MCF 10A (cell line): ENCODE data around the gene MAML1. TPM values are rescaled to one million over a fixed set of nuclear protein-coding genes. Genes with fewer than 3 reads are reported as not detected.

Source experiments
- BruUV-seq: library from RNA; stranded (reverse); fragments of 400-500 nt; replicated peaks from 2 replicates; lab custom pipeline; 2021; lab: Mats Ljungman, UMichigan
- CTCF ChIA-PET: fragments of 300-600 bp; sonication (Branson Sonifier 250); formaldehyde crosslinking; extraction: SDS; loops from one replicate; lab custom pipeline; 2021; ENCODE audit warnings: antibody characterized with exemption, inconsistent platforms; lab: Yijun Ruan, JAX
- POLR2A ChIA-PET: fragments of 300-600, 350-650 bp; sonication (Branson Sonifier 250); formaldehyde crosslinking; extraction: SDS; loops from one replicate; lab custom pipeline; 2020; ENCODE audit warnings: antibody characterized with exemption, inconsistent platforms; lab: Yijun Ruan, JAX
- DNase-seq: peaks from one replicate; pipeline ENCODE4 v3.0.0-alpha.2; 2018; ENCODE audit not compliant: unreplicated experiment
- H3K27ac Mint-ChIP-seq: one replicate; pipeline ENCODE4 v1.8.0; 2022; ENCODE audit warnings: mild to moderate bottlenecking, low read depth, mixed read lengths; ENCODE audit not compliant: unreplicated experiment
- H3K27me3 Mint-ChIP-seq: one replicate; pipeline ENCODE4 v1.8.0; 2022; ENCODE audit warnings: mixed read lengths; ENCODE audit not compliant: insufficient read depth, unreplicated experiment
- H3K36me3 Mint-ChIP-seq: one replicate; pipeline ENCODE4 v1.8.0; 2022; ENCODE audit warnings: mild to moderate bottlenecking, moderate library complexity, mixed read lengths; ENCODE audit not compliant: insufficient read depth, unreplicated experiment
- H3K4me1 Mint-ChIP-seq: one replicate; pipeline ENCODE4 v1.8.0; 2022; ENCODE audit warnings: mixed read lengths; ENCODE audit not compliant: insufficient read depth, unreplicated experiment
- H3K4me3 Mint-ChIP-seq: one replicate; pipeline ENCODE4 v1.8.0; 2022; ENCODE audit warnings: mild to moderate bottlenecking, moderate library complexity, mixed read lengths; ENCODE audit not compliant: unreplicated experiment
- H3K9me3 Mint-ChIP-seq: one replicate; pipeline ENCODE4 v1.8.0; 2022; ENCODE audit warnings: mixed read lengths; ENCODE audit not compliant: unreplicated experiment
- CTCF ChIP-seq: fragments of 200-600 bp; IDR thresholded peaks from one replicate; pipeline ENCODE4 v1.8.0; 2022; ENCODE audit warnings: antibody characterized with exemption, mild to moderate bottlenecking; ENCODE audit not compliant: unreplicated experiment
- intact Hi-C: fragments of 100-400 bp; cut with micrococcal nuclease; formaldehyde crosslinking; loops from 2 replicates; pipeline ENCODE4 v1.14.1; 2022
- total RNA-seq: library from RNA; stranded (reverse); gene quantifications from 2 replicates; pipeline ENCODE4 v1.2.3, GENCODE V29; 2022

The MAML1 gene
- total RNA-seq, 1 experiment from 2014 or later = 38.4 TPM

GRCh38 chr5:179762781-179763176 lies 30.2 kb downstream of the MAML1 start:
- POLR2A ChIA-PET = interaction anchor here (0.6 to 3.4 kb wide), 26 partner anchors 9 to 568 kb away, joined by 3 to 69 read pairs (median 4); partner anchors contain the start of genes HNRNPH1, LTC4S, MAML1 and MGAT4B
- no peaks in the 10 kb centered on the region for H3K27me3 Mint-ChIP-seq
- peaks cover 37% of the 10 kb centered on the region for H3K36me3 Mint-ChIP-seq
- H3K4me3 Mint-ChIP-seq = peak overlapping the region; percentile 33
- peak overlapping the region; percentile 75 for H3K27ac Mint-ChIP-seq
- peaks cover 56% of the 10 kb centered on the region for H3K4me1 Mint-ChIP-seq
- no peak for TF ChIP-seq CTCF
- peak; percentile 54 for DNase-seq
- no peaks in the 10 kb centered on the region for H3K9me3 Mint-ChIP-seq
- CTCF ChIA-PET = interaction anchor here (0.7 to 4.3 kb wide), 29 partner anchors 9 to 142 kb away, joined by 3 to 42 read pairs (median 6); partner anchors contain the start of genes HNRNPH1, LTC4S and SQSTM1
- intact Hi-C loops = loop anchor here (1.0 to 2.0 kb wide), 4 partner anchors 34 to 146 kb away; partner anchors contain the start of gene MRNIP
- BruUV-seq = no TSS peak

GRCh38 chr5:179763215-179763945 lies 30.8 kb downstream of the MAML1 start:
- POLR2A ChIA-PET = interaction anchor here (0.7 to 3.4 kb wide), 25 partner anchors 8 to 568 kb away, joined by 3 to 69 read pairs (median 4); partner anchors contain the start of genes HNRNPH1, LTC4S, MAML1 and MGAT4B
- peak overlapping the region; percentile 75 for H3K27ac Mint-ChIP-seq
- peak; percentile 83 for TF ChIP-seq CTCF
- H3K27me3 Mint-ChIP-seq = no peaks in the 10 kb centered on the region
- H3K4me1 Mint-ChIP-seq = peaks cover 56% of the 10 kb centered on the region
- no peaks in the 10 kb centered on the region for H3K9me3 Mint-ChIP-seq
- BruUV-seq = no TSS peak
- CTCF ChIA-PET = interaction anchor here (0.6 to 4.3 kb wide), 30 partner anchors 8 to 243 kb away, joined by 3 to 42 read pairs (median 6); partner anchors contain the start of genes HNRNPH1, LTC4S and SQSTM1
- peaks cover 42% of the 10 kb centered on the region for H3K36me3 Mint-ChIP-seq
- peak overlapping the region; percentile 33 for H3K4me3 Mint-ChIP-seq
- DNase-seq = peak; percentile 88
- intact Hi-C loops = loop anchor here (1.0 to 2.0 kb wide), 4 partner anchors 33 to 145 kb away; partner anchors contain the start of gene MRNIP

- TF ChIP-seq CTCF = no peak
- POLR2A ChIA-PET = interaction anchor here (1.0 to 3.4 kb wide), 10 partner anchors 13 to 66 kb away, joined by 4 to 69 read pairs (median 8); partner anchors contain the start of genes LTC4S, MAML1, MGAT4B and SQSTM1
- no TSS peak for BruUV-seq
- intact Hi-C loops = no loop called here
- no peaks in the 10 kb centered on the region for H3K9me3 Mint-ChIP-seq
- H3K27ac Mint-ChIP-seq = peak overlapping the region; percentile 75
- peaks cover 56% of the 10 kb centered on the region for H3K4me1 Mint-ChIP-seq
- CTCF ChIA-PET = interaction anchor here (0.6 to 4.3 kb wide), 15 partner anchors 14 to 242 kb away, joined by 3 to 42 read pairs (median 11); partner anchors contain the start of genes HNRNPH1, LTC4S and SQSTM1
- H3K36me3 Mint-ChIP-seq = peaks cover 45% of the 10 kb centered on the region
- H3K4me3 Mint-ChIP-seq = peak overlapping the region; percentile 33
- DNase-seq = no peak
- H3K27me3 Mint-ChIP-seq = no peaks in the 10 kb centered on the region
These were observed 31.4 kb downstream of the MAML1 start for GRCh38 chr5:179764056-179764455.

GRCh38 chr5:179765400-179765799 lies 32.8 kb downstream of the MAML1 start:
- peak overlapping the region; percentile 7 for H3K4me3 Mint-ChIP-seq
- H3K36me3 Mint-ChIP-seq = peaks cover 53% of the 10 kb centered on the region
- peaks cover 45% of the 10 kb centered on the region for H3K4me1 Mint-ChIP-seq

More at GRCh38 chr5:179765400-179765799, 32.8 kb downstream of the MAML1 start:
- CTCF ChIA-PET = interaction anchor here (0.6 to 3.8 kb wide), 6 partner anchors 13 to 37 kb away, joined by 3 to 28 read pairs (median 7); partner anchors contain the start of gene LTC4S
- Mint-ChIP-seq H3K27ac (peak overlapping the region; percentile 77), H3K9me3 (no peaks in the 10 kb centered on the region), H3K27me3 (no peaks in the 10 kb centered on the region)
- POLR2A ChIA-PET = interaction anchor here (0.6 to 2.0 kb wide), 6 partner anchors 27 to 33 kb away, joined by 3 to 9 read pairs (median 3); partner anchors contain the start of genes LTC4S and MAML1
- no TSS peak for BruUV-seq
- peak; percentile 88 for DNase-seq
- TF ChIP-seq CTCF = no peak
- intact Hi-C loops = no loop called here
